Measurements from ENCODE around the gene ZNF227. TPM values are rescaled to one million over a fixed set of nuclear protein-coding genes. Genes with fewer than 3 reads are reported as not detected.
A peak's percentile ranks its signal among the peaks of the same experiment; 100 is the strongest.
"Not testable (repeated sequence)": the region's sequence is repeated elsewhere in the genome, so short reads cannot be mapped to it uniquely, and the experiment has no call there.

Gene ZNF227
- total RNA-seq: 10 to 100 TPM; 13.9 to 17.8 TPM

DNA sequence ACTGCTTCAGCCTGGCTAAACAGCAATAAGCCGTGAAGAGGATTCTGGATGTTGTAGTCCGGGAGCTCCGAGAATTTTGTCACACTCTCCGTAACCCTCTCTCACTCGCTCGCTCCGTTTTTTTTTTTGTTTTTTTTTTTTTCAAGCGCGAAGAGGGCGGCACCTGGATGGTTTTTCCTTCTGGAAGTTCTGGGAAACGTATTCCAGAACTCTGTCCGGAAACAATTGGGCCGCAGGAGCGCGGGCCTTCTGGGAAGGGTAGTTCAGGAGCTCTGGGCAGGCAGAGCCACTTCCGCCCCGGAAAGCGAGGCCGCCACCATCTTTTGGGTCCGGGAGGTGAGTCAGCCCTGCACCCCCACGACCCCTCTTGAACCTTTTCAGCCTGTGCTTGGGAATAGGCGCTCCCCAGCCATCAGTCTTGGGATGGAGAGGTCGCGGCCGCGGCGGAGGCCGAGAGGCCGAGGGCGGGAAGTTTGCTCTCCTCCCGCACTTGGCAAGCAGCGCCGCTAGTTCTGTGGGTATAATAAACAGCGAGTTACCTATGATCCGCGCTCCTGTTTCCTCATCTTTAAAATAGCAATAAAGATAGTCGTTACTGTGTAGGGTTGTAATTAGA is at the start of gene ZNF227:
Gene ZNF227 (plus strand): TSS at position 283 of the 616 bp plus-strand sequence. CDS start 5,261 bp downstream, outside the sequence.
- peak within 1 kb of the TSS; percentile 71 to 87 for H3K27ac ChIP-seq
- H3K4me3 ChIP-seq: peak within 1 kb of the TSS; percentile 89
- peaks cover 12% of the 10 kb centered on the region for H3K36me3 ChIP-seq
- peak; percentile 99 for ATAC-seq (ENCODE audit: insufficient number of reproducible peaks, low FRiP score, low read depth)
- no peaks in the 10 kb centered on the region for H3K27me3 ChIP-seq (replicated peaks; ENCODE audit: insufficient read depth)
- peaks cover 2% of the 10 kb centered on the region for H3K9me3 ChIP-seq
- TF ChIP-seq, protein P1, sequence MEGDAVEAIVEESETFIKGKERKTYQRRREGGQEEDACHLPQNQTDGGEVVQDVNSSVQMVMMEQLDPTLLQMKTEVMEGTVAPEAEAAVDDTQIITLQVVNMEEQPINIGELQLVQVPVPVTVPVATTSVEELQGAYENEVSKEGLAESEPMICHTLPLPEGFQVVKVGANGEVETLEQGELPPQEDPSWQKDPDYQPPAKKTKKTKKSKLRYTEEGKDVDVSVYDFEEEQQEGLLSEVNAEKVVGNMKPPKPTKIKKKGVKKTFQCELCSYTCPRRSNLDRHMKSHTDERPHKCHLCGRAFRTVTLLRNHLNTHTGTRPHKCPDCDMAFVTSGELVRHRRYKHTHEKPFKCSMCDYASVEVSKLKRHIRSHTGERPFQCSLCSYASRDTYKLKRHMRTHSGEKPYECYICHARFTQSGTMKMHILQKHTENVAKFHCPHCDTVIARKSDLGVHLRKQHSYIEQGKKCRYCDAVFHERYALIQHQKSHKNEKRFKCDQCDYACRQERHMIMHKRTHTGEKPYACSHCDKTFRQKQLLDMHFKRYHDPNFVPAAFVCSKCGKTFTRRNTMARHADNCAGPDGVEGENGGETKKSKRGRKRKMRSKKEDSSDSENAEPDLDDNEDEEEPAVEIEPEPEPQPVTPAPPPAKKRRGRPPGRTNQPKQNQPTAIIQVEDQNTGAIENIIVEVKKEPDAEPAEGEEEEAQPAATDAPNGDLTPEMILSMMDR (IDR thresholded peaks at IDR 0.05): no peak
- peaks cover 7 to 9% of the 10 kb centered on the region in 2 donors for H3K4me1 ChIP-seq (ENCODE audit: control insufficient read depth in 1 of 2, low read depth in 2 of 2)
- DNase-seq (ENCODE audit: low spot score): peak; percentile 82

DNA sequence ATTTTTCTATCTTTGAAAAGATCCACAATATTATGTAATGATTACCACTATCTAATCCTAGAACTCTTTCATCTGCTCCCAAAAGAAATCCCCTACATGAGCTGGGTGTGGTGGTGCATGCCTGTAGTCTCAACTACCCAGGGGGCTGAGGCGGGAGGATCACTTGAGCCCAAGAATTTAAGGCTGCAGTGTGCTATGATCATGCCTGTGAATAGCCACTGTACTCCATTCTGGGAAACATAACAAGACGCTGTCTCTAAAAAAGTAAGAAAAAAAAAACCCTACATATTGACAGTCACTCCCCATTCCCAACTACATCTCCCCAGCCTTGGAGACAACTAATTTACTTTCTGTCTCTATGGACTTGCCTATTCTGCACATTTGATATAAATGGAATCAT is 48.5 kb upstream of the ZNF227 start:
- DNase-seq (ENCODE audit: low spot score) (no peak), ATAC-seq (ENCODE audit: insufficient number of reproducible peaks, low FRiP score, low read depth) (no peak)
- Histone ChIP-seq H3K27ac (no peak overlapping the region), H3K36me3 (peaks cover 11% of the 10 kb centered on the region), H3K4me3 (no peak overlapping the region), H3K4me1 (ENCODE audit: control insufficient read depth in 1 of 2, low read depth in 2 of 2) (peaks cover 10 to 15% of the 10 kb centered on the region in 2 donors), H3K27me3 (replicated peaks; ENCODE audit: insufficient read depth) (no peaks in the 10 kb centered on the region), H3K9me3 (peaks cover 45% of the 10 kb centered on the region)
- TF ChIP-seq, protein P1 (IDR thresholded peaks at IDR 0.05): no peak

DNA sequence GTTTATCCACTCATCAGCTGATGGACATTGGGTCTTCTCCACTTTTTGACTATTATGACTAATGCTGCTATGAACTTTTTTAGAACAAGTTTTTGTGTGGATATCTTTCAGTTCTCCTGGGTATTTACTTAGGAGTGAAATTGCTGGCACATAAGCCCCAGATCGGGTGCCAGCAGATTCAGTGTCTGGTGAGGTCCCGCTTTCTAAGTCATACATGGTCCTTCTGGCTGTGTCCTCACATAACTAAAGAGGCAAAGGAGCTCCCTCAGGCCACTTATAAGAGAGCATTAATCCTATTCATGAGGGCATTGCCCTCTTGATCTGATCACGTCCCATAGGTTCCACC is 48.0 kb upstream of the ZNF227 start:
- Histone ChIP-seq H3K27ac (peak overlapping the region; percentile 88 to 93), H3K9me3 (peaks cover 39% of the 10 kb centered on the region), H3K27me3 (replicated peaks; ENCODE audit: insufficient read depth) (no peaks in the 10 kb centered on the region), H3K36me3 (peaks cover 16% of the 10 kb centered on the region), H3K4me3 (peak overlapping the region; percentile 96), H3K4me1 (ENCODE audit: control insufficient read depth in 1 of 2, low read depth in 2 of 2) (peaks cover 10 to 15% of the 10 kb centered on the region in 2 donors)
- DNase-seq (ENCODE audit: low spot score) (no peak), ATAC-seq (ENCODE audit: insufficient number of reproducible peaks, low FRiP score, low read depth) (no peak)
- TF ChIP-seq, protein P1 (IDR thresholded peaks at IDR 0.05): no peak

DNA sequence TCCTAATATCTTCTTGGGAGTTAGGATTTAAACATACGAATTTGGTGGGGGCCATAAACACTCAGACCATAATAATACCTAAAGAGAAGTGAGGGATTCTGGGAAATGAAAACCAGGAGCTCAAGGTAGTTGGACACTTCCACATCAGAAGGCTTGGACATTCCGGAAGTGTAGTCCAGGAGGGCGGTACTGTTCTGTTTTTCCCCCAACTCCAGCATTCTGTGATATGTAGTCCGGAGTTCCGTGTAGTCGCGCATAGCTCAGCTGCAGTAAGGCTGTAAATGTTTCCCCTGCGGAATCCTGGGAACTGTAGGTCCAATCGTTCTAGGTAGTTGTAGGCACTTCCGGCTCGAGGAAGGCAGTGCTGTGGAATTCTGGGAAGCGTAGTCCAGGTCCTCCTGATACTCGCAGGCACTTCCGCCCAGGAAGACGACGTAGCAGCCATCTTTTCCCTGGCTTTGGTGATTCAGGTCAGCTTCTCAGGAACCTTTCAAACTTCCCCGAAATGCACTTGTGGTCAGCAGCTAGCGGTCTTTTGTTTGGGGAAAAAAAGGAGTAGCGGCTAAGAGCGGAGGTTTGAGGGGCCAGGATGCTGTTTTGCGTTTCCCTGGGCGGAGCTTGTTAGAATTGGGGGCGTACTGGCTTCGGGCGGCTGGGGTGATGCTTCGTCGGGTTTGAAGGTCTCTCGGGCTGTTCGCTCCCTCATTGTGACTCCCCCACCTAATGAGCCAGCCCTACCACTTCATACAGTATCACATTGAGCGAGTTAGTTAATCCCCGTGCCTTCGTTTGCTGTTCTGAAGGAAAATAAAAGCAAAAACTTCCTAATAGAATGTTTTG is 47.4 kb upstream of the ZNF227 start, which contains the start of gene ZNF226:
Gene ZNF226 (plus strand): TSS at position 428 of the 840 bp plus-strand sequence. CDS start 4,981 bp downstream, outside the sequence.
- Histone ChIP-seq H3K27me3 (replicated peaks; ENCODE audit: insufficient read depth) (no peaks in the 10 kb centered on the region), H3K36me3 (peaks cover 22% of the 10 kb centered on the region), H3K4me3 (peak within 1 kb of the TSS; percentile 96), H3K4me1 (ENCODE audit: control insufficient read depth in 1 of 2, low read depth in 2 of 2) (peaks cover 10 to 15% of the 10 kb centered on the region in 2 donors), H3K27ac (peak within 1 kb of the TSS; percentile 88 to 93), H3K9me3 (peaks cover 38% of the 10 kb centered on the region)
- DNase-seq (ENCODE audit: low spot score) (peak; percentile 83), ATAC-seq (ENCODE audit: insufficient number of reproducible peaks, low FRiP score, low read depth) (peak; percentile 96)
- TF ChIP-seq, protein P1 (IDR thresholded peaks at IDR 0.05): no peak

DNA sequence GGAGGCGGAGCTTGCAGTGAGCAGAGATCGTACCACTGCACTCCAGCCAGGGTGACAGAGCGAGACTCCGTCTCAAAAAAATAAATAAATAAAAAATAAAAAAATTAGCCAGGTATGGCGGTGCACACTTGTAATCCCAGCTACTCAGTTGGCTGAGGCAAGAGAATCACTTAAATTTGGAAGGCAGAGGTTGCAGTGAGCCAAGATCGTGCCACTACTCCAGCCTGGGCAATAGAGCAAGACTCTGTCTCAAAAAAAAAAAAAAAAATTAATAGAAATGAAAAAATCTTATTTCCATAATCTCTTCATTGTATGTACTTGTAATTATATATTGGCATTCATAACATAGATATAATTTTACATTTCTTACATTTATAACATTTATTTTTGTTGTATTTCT is 41.7 kb upstream of the ZNF227 start:
- DNase-seq (ENCODE audit: low spot score); H3K4me1 ChIP-seq (ENCODE audit: control insufficient read depth in 1 of 2, low read depth in 2 of 2); H3K27ac ChIP-seq; H3K4me3 ChIP-seq; ATAC-seq (ENCODE audit: insufficient number of reproducible peaks, low FRiP score, low read depth); H3K27me3 ChIP-seq (replicated peaks; ENCODE audit: insufficient read depth): not testable (repeated sequence)
- Histone ChIP-seq H3K9me3 (peaks cover 65% of the 10 kb centered on the region), H3K36me3 (peaks cover 75% of the 10 kb centered on the region)
